ENCODE data around the gene CFAP161.

Gene CFAP161

DNA sequence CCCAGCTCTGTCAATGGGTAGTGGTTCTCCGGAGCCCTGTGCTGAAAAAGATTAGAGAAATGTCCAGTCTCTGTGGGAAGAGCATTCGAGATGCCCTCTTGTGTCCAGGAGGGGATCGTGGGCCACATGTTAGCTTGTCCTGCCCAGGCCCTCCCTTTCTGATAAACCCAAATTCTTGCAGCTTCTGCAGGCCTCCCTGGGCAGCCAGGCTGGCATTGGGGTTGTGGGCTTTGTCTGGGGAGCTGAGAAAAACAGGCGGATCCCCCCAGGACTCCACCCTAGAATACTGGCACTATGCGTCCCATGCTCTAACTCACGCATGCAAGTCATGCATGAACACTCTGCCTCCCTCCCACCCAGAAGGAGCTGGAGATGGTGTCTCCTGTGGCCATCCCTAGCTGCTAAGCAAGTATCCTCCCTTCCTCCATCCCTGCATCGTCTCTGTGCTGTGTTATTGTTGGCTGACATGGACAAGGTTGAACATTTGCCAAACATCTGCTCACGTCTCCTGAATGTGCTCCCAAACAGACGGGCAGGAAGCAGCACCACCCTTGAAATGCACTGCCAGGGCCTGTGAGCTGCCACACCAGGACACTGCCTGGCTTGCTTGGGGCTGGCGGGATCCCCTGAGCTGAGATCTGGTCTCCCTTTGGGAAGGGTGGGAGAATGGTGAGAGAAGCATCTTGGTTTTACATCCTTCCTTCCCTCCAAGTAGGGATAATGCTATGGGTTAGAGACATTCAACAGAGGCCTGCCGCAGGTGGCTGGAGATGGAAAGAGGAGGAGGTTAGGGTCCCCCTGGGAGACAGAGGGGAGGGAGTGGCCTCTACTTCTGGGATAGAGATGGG lies 26.5 kb downstream of the CFAP161 start:
- no peak for DNase-seq

DNA sequence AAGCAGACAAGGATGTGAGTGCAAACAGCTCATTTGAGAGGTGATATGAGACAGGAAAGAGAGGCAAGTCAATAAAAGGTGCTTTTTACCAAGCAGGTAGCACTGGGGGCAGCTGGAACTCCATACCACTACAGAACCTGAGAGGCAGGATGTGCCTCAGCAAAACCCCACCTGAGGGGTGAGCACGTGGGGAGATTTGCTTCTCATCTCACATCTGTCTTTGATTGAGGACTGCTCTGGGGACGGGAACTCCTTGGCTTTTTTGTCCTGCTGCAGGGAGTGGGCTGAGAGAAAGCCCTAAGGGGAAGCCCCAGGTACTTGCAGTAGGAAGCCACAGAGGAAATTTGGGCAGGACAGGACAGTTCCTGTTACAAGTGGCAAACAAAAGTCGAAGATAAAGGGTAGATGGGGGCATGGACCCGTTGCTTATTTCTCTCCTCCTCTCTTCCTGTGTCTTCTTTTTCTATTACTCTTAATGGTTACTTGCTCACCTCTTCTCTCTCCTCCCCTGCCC lies 27.1 kb downstream of the CFAP161 start:
- no peak for DNase-seq

DNA sequence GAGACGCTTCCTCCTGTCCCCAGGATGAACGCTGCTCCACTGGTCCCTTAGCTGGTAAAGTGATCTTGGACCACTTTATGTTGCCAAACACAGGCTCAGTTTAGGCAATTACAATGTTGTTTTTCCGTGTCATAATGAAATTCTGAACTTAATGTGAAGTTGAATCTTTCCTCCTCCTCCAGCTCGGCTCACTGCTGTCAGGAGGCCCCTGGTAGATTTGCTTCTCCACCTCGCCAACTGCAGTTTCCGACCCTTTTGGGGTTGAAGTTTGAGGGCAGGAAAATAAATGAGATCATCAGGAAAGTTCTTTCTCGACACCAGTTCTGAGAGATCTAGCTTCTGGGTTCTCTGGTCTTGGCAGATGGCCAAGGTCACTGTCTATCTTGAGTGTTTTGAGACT lies 27.8 kb downstream of the CFAP161 start:
- DNase-seq = no peak

DNA sequence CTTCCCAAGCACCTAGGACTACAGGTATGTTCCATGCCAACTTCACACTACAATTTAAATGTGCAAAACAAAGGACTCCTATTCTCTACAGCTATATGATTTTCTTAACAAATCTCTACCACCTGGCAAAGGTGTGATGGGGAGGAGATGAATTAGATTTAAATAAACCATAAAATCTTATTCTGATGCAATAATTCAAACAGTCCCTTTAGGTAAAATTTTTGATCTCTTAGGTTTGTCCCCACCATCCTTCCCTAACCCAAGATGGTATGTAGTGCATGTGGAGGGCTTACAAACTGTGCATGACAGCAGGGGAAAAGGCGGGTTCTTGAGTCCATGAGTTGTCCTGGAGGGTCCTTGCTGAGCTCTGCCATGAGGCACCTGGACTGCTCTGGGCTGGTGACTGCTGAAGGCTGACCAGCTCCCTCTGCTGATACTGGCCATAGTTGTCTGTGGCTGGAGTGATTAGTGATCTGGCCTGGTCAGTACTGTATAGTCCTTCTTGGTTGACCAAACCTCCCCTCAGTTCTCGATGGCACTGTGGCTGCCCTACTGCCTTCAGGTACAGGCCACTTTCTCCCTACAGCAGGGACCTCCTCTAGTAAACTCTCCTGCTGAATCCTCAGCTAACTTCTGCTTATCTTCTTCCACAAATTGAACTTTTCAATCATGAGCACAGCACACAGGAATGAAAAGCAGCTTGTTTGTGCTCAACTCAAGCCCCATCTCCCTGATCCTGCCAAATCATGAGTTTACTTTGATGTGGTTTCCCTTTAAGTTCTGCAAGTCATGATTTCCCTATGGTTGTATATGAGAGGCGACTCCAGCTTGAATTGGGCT lies 30.1 kb downstream of the CFAP161 start:
- no peak for DNase-seq

DNA sequence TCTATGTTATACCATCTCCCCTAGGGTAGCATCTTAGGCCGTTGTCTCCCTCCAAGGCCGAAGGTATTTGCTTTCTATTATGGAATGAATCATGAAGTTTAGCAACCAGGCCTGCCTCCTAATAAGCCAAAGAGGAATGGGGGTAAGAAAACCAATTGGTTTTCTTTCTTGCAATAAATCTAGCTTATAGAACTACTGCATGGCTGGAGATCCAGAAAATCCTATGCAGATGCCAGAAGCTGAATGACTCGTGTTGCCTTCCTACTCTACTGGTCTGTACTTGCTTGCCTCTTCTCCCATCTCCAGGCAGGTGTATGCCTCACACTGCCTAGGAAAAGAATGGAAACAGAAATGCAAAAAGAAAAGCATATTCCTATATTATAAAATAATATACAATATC lies 31.5 kb downstream of the CFAP161 start:
- no peak for DNase-seq

DNA sequence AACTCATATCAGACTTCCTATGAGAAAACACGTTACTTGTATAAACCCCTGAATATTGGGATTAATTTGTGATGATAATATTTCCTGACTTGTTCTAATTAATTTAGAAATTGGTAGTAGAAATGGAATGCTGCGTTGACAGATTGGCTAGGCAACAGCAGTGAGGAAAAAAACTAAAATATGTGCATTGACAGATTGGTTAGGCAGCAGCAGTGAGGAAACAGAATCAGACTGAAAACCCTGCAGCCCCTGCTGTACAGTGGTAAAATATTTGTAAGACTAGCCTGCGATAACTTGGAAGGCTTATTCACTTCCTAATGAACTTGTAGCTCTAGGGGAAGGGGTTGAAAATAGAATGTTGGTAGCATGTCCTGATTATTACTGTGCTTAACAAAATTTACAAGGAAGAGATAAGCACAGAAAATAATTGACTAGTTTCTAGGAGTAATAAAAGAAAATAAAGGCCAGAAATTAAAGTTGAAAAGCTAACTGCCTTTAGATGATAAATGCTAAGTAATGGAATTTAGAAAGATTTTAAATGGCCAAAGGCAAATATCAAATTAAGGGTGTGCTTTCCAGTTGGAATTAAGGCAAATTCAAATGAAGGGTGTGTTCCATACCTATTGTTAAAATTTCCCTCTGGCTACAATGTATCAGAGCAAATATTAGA lies 32.7 kb downstream of the CFAP161 start:
- DNase-seq = no peak

DNA sequence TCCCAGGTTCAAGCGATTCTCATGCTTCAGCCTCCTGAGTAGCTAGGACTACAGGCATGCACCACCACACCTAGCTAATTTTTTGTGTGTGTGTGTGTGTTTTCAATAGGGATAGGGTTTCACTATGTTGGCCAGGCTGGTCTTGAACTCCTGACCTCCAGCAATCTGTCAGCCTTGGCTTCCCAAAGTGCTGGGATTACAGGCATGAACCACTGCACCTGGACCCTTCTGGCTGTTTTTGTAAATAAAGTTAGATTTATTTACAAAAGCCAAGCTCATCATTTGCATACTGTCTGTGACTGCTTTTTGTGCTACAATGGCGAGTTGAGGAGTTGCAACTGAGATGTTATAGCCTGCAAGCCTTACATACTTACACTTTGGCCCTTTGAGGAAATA lies 34.1 kb downstream of the CFAP161 start:
- no peak for DNase-seq

DNA sequence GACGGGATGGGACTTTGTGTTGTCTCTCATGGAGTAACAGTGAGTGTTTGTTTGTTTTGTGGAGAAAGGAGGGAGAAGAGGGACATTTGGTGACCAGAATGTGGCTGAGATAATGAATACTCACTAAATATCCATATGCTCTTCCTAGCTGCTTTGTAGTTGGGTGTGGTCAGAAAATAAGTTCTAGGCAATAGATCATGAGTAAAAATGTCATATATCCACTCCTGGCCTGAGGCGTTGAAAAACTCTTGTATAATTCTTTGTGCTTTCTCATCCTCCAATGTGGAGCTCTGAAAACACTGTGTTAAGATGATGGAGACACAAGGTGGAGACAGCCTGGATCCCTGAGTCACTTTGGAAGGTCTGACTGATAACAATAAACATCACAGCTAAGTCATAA lies 34.6 kb downstream of the CFAP161 start:
- no peak for DNase-seq

DNA sequence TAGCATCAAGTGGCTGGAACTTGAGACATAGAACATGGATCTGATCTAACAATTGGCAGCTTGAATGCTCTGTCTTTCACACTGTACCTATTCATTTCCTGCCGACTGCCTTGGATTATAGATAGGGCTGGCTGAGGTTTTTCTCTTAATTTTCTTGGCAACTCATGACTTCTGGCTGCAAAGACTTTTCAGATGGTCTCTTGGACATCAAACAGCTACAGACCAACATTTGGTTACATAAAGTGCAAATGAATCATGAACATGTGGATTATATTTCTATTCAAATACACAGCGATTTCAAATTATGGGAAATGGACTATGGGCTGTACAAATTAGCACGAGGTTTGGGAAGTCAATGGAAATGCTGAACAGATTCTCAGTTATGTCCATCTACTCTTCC lies 36.4 kb downstream of the CFAP161 start:
- no peak for DNase-seq

DNA sequence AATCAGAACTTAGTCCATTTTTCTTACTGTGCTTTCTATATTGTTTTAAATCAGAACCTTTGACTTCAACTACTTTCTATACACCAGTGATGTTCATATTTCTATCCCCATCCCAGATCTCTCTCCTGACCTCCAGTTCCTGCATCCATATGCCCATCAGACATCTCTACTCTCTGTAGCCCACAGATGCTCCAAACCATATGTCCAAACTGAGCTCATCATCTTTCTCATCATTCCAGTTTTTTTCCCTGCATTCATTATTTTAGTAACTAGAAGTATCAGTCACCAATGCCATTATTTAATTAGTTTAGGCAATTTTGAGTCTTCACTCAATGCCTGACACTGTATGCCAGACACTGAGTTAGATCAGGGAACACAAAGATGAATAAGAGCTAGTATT lies 37.2 kb downstream of the CFAP161 start:
- no peak for DNase-seq

DNA sequence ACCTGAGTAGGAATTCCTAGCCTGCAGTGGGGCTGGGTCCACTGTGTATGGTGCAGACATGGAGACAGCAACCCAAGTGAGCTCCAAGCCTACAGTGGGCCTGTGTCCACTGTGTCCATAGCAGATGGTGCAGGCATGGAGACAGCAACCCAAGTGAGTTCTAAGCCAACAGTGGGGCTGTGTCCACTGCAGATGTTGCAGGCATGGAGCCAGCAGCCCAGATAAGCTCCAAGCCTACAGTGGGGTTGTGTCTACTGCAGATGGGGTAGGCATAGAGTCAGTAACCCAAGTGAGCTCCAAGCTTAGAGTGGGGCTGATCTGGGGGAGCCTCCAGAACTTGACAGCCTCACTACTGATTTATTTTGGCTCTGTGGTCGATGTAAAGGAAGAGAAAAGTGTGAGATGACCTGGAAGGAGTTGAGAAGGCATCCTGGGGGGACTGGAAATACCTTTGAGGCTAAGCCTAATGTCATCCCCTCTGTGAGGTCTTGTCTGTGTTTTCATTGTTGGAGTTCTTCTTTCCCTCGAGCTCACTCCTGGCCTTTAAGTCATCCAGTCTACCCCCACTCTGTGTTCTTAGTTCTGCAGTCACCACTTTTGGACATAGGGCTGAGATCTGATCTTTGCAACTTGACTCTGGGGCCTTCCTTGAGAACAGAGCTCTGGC lies 40.2 kb downstream of the CFAP161 start:
- DNase-seq = no peak

DNA sequence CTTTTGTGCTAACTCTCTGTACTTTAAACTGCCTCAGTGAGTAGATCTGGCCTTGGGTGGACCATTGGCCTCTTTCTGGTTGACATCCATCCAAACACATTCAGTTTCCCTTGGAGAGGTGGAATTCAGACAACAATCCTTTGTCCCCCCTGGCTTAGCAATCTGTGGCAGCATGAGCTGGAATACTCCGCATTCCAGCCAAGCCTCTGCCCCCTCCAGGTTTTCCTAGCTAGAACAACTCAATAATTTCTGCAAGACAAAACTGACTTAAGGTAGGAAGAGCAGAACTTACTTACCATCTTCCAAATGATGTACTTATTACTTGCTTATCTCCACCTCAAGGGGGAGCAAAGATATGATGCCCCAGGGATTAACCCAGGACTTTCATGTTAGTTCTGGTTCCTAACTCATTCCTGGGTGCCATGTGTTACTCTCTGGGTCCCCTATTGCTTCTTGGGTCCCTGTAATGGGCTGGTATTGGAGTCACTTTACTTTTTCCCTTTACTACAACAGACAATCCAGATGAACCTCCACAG lies 40.8 kb downstream of the CFAP161 start:
- no peak for DNase-seq

DNA sequence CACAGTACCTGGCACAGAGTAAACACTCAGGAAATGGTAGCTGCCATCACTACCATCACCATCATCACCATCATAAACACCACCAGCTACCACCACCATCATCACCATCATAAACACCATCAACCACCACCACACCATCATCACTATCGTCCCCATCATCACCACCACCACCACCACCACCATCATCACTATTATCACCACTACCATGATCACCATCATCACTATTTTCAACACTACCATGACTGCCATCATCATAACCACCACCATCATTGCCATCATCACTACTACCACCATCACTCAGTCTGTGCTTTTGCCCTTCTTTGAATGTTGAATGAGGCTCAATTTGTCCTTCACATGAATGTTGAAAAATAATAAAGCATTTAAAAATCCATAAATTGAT lies 41.4 kb downstream of the CFAP161 start:
- DNase-seq = no peak

DNA sequence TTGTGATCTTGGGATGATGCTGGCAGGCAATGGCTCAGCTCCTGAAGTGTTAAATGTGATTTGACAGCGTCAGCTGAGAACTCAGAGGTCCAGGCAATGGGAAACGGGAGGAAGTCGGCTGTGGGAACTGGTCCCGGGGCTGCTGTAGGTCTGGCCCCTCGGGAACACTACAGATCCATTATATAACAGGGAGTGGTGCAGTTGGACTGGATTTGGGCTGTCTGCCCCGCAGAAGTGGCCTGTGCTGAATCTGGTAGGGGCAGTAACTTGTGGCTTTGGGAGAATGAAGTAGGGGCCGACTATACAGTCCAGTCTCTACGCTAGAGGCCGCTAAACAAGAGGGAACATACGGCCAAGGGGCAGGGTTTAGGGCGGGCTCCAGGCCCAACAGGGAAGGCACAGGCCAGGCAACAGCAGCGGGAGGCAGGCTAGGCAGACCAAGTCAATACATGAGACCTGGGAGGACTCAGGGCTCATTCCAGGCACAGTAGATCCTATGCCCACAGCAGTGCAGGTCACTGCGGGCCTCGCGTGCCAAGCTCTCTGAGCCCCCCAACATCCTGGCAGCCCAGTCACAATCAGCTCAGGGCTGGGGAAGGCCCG lies 42.3 kb downstream of the CFAP161 start:
- DNase-seq = no peak

DNA sequence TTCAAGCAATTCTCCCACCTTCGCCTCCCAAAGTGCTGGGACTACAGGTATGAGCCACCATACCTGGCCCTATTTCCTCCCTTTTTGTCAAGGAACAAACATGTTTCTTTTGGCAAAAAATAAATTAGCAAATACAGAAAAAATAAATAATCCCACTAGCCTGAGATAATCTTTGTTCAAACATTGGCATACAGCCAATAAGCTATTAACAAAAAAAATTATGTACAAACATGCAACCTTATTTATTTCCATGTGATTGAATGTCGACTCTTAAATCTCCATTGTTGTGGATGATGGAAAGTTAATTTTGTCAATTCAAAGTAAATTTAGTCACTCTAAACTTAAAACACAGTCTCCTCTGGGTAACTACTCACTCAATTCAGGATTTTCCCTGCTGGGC lies 44.3 kb downstream of the CFAP161 start:
- DNase-seq = no peak

DNA sequence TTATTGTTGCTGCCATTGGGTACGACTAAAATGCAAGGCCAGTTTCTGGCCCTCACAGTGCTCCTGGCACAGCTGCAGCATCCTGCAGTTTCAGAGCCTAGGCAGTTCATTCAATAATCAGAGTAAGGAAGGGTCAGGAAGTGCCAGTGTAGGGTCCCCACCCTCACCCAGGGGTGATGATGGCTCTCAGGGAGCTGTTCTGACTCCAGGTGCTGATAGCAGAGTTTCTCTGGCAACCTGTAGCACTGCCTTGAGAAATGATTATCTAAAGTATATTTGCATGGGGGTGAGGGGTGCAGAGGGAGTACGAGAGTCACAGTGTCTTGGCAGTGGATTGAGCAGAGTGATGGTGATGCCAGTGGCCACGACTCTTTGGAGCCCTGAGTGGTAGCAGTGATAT lies 47.1 kb downstream of the CFAP161 start:
- no peak for DNase-seq

DNA sequence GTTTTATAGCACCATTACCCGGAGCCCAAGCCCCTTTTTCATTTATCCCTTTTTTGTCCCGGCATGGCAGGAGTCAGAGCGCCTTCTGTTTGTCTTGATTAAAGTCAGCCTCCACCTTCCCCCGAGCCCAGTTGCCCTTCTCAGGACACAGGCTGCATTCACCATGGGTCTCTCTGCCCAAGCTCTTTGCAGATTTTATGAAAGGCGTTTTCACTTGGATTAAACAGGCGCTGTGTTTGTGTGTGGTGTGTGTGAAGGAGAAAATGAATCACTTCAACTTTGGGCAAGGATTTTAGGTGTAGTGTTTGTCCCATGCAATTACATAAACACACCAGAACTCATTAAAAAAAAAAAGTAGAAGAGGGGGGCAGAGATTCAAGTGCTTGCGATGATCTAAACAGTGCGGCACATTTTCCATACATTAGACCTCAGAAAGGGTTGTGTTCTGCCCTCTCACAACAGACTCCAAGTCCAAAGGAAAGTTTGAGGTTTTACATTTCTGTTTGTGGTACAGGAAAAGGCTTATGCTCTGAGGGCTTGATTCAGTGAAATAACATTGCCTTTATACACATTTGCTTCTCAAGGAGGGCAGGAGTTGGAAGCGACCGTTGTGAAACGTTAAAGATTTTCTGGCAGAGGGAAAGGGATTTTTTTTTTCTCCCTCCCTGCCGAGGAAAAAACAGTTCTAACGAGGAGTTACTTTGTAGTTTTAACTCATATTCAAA lies 48.1 kb downstream of the CFAP161 start:
- no peak for DNase-seq

DNA sequence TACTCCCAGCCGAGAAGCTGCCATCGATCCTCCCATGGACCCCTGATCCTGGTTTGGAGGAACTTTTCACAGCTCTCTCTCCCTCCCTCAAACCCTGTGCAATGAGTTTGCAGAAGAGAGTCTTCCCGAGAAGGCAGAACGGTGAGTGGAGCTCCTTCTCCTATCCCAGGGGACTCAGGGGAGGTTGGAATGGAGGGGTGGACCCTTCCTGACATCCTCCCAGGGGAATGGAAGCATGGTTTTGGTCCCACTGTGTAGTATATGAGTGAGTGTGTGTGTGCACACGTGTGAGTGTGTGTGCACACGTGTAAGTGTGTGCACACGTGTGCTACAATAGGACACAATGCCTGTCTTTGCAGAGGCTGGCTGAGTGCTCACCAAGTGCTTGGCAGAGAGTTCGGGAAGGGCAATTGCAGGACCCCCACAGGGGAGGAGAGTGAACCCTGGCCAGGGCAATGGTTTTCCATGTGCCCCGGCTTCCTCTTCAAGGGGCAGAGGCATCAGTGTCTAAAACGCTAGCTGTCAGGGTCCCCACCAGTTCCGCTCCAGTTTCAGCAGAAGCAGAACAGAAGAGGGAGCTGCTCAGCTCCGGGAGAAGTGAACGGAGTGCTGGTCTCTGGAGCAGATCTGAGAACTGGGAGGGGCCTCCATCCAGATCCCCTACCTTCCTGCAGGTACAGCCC lies 48.8 kb downstream of the CFAP161 start:
- DNase-seq = no peak

DNA sequence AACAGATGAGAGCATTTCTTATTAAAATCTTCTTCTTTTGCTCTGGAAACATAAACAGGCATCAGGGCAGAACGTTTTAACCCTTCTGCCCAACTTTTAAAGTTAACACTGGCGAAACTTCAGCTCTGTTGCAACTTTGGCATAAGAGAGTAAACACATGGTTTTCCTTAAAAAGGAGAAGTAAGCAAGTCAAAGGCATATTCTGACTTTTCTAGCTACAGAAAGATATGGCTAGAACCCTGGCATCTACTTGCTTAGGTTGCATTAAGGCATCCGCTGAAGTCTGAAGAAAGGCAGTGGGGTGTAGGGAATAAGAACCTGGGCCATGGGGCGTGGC lies 49.3 kb downstream of the CFAP161 start:
- DNase-seq = no peak

DNA sequence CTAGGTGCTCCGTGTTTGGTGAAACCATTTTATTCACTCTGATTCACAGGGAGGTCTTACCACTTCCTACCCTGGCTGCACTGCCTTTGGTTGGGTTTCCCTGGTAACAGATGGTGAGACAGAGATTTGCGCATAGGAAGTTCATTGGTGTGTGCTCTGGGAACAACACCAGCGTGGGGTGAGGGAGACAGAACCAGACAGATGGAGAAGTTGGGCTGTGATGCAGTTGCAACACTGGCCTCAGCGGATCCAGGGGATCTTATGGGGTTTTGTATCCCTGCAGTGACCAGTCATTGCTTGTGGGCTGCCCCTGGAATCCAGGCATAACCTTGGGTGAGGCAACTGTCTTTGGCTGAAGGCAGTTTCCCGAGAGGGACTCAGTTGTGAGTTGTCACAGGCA lies 50.1 kb downstream of the CFAP161 start:
- DNase-seq = no peak
